CD14-positive monocyte (primary cell): ENCODE measurements around the gene KIF3B. TPM values are rescaled to one million over a fixed set of nuclear protein-coding genes. Genes with fewer than 3 reads are reported as not detected.
"Not testable (repeated sequence)": the region's sequence is repeated elsewhere in the genome, so short reads cannot be mapped to it uniquely, and the experiment has no call there.

Source experiments
- DNase-seq, 3 donors: peaks; one replicate each; pipeline ENCODE4 v3.0.0-alpha.2; 2011 to 2022
- H2AFZ ChIP-seq: 2 replicates; pipeline ENCODE4 v1.6.0; 2012; ENCODE audit warnings: mild to moderate bottlenecking, low read depth, low read length, inconsistent platforms; ENCODE audit not compliant: insufficient read depth, poor library complexity, severe bottlenecking
- H3K27ac ChIP-seq, 2 donors: 1 replicate in 1 of 2; 2 replicates in 1 of 2; pipeline ENCODE4 v1.5.1; 2012 to 2013; ENCODE audit warnings: low read length in 2 of 2, control low read depth in 1 of 2, inconsistent platforms in 1 of 2, low read depth in 1 of 2, mild to moderate bottlenecking in 1 of 2
- H3K27me3 ChIP-seq, 2 donors: one replicate each; pipeline versions ENCODE4 v1.6.0 to v1.6.1; 2011 to 2013; ENCODE audit warnings: low read length in 2 of 2; ENCODE audit not compliant: control insufficient read depth in 2 of 2, insufficient read depth in 2 of 2
- H3K36me3 ChIP-seq, 2 donors: replicated peaks in 1 of 2; 1 replicate in 1 of 2; 2 replicates in 1 of 2; pipeline versions ENCODE4 v1.5.1 to v1.6.1; 2012 to 2013; ENCODE audit warnings: low read length in 2 of 2, control low read depth in 1 of 2, inconsistent platforms in 1 of 2, mild to moderate bottlenecking in 1 of 2; ENCODE audit not compliant: insufficient read depth in 2 of 2, control insufficient read depth in 1 of 2
- H3K4me1 ChIP-seq, 2 donors: 1 replicate in 1 of 2; 2 replicates in 1 of 2; pipeline versions ENCODE4 v1.5.1 to v1.6.1; 2012 to 2013; ENCODE audit warnings: low read length in 2 of 2, control low read depth in 1 of 2, inconsistent platforms in 1 of 2, mild to moderate bottlenecking in 1 of 2, moderate library complexity in 1 of 2; ENCODE audit not compliant: insufficient read depth in 2 of 2, control insufficient read depth in 1 of 2
- H3K4me2 ChIP-seq: replicated peaks from 2 replicates; pipeline ENCODE3; 2012; ENCODE audit warnings: low read length, moderate library complexity, mild to moderate bottlenecking; ENCODE audit not compliant: poor library complexity, severe bottlenecking; ENCODE audit errors: extremely low read depth
- H3K4me3 ChIP-seq, 3 experiments: fragments of 200-600 bp in 1 of 3; sonication (generic) in 1 of 3; replicated peaks in 1 of 3; 1 replicate in 2 of 3; 2 replicates in 1 of 3; pipeline ENCODE4 v1.5.1; 2011 to 2013; ENCODE audit warnings: low read length in 3 of 3, mild to moderate bottlenecking in 3 of 3, control low read depth in 2 of 3, low read depth in 2 of 3, inconsistent platforms in 1 of 3, moderate library complexity in 1 of 3
- H3K79me2 ChIP-seq: 2 replicates; pipeline ENCODE4 v1.6.0; 2012; ENCODE audit warnings: mild to moderate bottlenecking, control low read depth, inconsistent platforms, low read length, moderate library complexity; ENCODE audit not compliant: insufficient read depth
- H3K9ac ChIP-seq: 2 replicates; pipeline ENCODE4 v1.6.0; 2017; ENCODE audit warnings: low read length, mild to moderate bottlenecking; ENCODE audit not compliant: insufficient read depth, poor library complexity, severe bottlenecking
- H3K9me3 ChIP-seq, 2 donors: replicated peaks in 1 of 2; 1 replicate in 1 of 2; 2 replicates in 1 of 2; pipeline versions ENCODE4 v1.5.1 to v1.6.1; 2012 to 2013; ENCODE audit warnings: low read length in 2 of 2, control low read depth in 1 of 2; ENCODE audit not compliant: control insufficient read depth in 1 of 2, insufficient read depth in 1 of 2
- H4K20me1 ChIP-seq: 2 replicates; pipeline ENCODE4 v1.6.0; 2012; ENCODE audit warnings: mild to moderate bottlenecking, low read length, control low read depth, moderate library complexity; ENCODE audit not compliant: insufficient read depth
- H3K27ac Mint-ChIP-seq, 7 donors: one replicate each; pipeline ENCODE4 v1.8.0; 2020; ENCODE audit warnings: mild to moderate bottlenecking in 7 of 7, mixed read lengths in 7 of 7, moderate library complexity in 6 of 7, inconsistent platforms in 2 of 7
- H3K27me3 Mint-ChIP-seq, 3 donors: one replicate each; pipeline ENCODE4 v1.8.0; 2021 to 2022; ENCODE audit warnings: low read depth in 3 of 3, mild to moderate bottlenecking in 3 of 3, mixed read lengths in 3 of 3, moderate library complexity in 3 of 3, inconsistent platforms in 1 of 3
- H3K36me3 Mint-ChIP-seq, 2 donors: one replicate each; pipeline ENCODE4 v1.8.0; 2020; ENCODE audit warnings: mixed read lengths in 2 of 2, inconsistent platforms in 1 of 2, mild to moderate bottlenecking in 1 of 2
- H3K4me1 Mint-ChIP-seq: one replicate; pipeline ENCODE4 v1.8.0; 2020; ENCODE audit warnings: mild to moderate bottlenecking, mixed read lengths
- H3K4me3 Mint-ChIP-seq, 2 donors: one replicate each; pipeline ENCODE4 v1.8.0; 2020; ENCODE audit warnings: mild to moderate bottlenecking in 2 of 2, mixed read lengths in 2 of 2, moderate library complexity in 1 of 2
- H3K9me3 Mint-ChIP-seq, 7 donors: one replicate each; pipeline ENCODE4 v1.8.0; 2020 to 2022; ENCODE audit warnings: mixed read lengths in 7 of 7, mild to moderate bottlenecking in 6 of 7, moderate library complexity in 6 of 7, inconsistent platforms in 2 of 7
- WGBS: methylation state at CpG from one replicate; pipeline ENCODE4 v1.1.5; 2013; ENCODE audit warnings: missing lambda C conversion rate; ENCODE audit not compliant: insufficient coverage; 5-methylcytosine and 5-hydroxymethylcytosine counted together
- intact Hi-C, 2 donors: fragments of 100-400 bp; cut with micrococcal nuclease; formaldehyde crosslinking; loops; one replicate each; pipeline versions ENCODE4 v1.15.0 to v1.15.1; 2023
- polyA plus RNA-seq, 3 donors: library from polyadenylated mRNA; depleted of rRNA in 1 of 3; unstranded in 2 of 3; stranded (reverse) in 1 of 3; fragments of 300-500 nt in 2 of 3; fragments of >200 nt in 1 of 3; fragmentation: Illumina TruSeq in 2 of 3; gene quantifications; 1 replicate in 2 of 3; 2 replicates in 1 of 3; pipeline ENCODE4 v1.2.3, GENCODE V29; 2012 to 2021
- TF ChIP-seq, protein P1 (sequence below): fragments of 200-600 bp; IDR thresholded peaks from one replicate; pipeline ENCODE4 v1.8.0; 2022; ENCODE audit warnings: antibody characterized with exemption, mild to moderate bottlenecking

Gene KIF3B
- polyA plus RNA-seq, 3 donors, result 1.5 to 7.5 (median 3.4) TPM

DNA sequence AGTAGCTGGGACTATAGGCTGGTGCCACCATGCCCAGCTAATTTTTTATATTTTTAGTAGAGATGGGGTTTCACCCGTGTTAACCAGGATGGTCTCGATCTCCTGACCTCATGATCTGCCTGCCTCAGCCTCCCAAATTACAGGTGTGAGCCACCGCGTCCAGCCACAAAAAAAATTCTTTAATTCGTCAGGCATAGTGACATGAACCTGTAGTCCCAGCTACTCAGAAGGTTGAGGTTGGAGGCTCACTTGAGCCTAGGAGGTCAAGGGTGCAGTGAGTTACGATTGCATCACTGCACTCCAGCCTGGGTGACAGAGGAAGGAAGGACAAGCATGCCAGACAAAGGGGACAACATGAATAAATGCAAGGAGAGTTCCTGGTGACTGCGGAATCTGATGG is 61.2 kb downstream of the KIF3B start:
- Histone ChIP-seq H3K27ac (no peak overlapping the region), H3K4me2 (no peak overlapping the region), H4K20me1 (no peaks in the 10 kb centered on the region), H3K9ac (no peak overlapping the region), H3K4me3 (no peak overlapping the region), H3K27me3 (no peaks in the 10 kb centered on the region), H3K36me3 (no peaks in the 10 kb centered on the region), H3K79me2 (no peaks in the 10 kb centered on the region), H3K9me3 (no peaks in the 10 kb centered on the region), H2AFZ (no peak overlapping the region), H3K4me1 (peaks cover 35 to 36% of the 10 kb centered on the region in 2 donors)
- Mint-ChIP-seq H3K36me3 (peaks cover 2 to 9% of the 10 kb centered on the region in 2 donors), H3K4me1 (peaks cover 55% of the 10 kb centered on the region), H3K4me3 (no peak overlapping the region), H3K9me3 (no peaks in the 10 kb centered on the region), H3K27me3 (peaks cover 0 to 3% (median 3%) of the 10 kb centered on the region in 3 donors), H3K27ac (peak overlapping the region in 2 of 7 donors; percentile 1 to 81)
- intact Hi-C loops, result no loop called here
- WGBS, result 80% methylated on average over 5 of the region's 7 CpGs
- TF ChIP-seq, protein P1, sequence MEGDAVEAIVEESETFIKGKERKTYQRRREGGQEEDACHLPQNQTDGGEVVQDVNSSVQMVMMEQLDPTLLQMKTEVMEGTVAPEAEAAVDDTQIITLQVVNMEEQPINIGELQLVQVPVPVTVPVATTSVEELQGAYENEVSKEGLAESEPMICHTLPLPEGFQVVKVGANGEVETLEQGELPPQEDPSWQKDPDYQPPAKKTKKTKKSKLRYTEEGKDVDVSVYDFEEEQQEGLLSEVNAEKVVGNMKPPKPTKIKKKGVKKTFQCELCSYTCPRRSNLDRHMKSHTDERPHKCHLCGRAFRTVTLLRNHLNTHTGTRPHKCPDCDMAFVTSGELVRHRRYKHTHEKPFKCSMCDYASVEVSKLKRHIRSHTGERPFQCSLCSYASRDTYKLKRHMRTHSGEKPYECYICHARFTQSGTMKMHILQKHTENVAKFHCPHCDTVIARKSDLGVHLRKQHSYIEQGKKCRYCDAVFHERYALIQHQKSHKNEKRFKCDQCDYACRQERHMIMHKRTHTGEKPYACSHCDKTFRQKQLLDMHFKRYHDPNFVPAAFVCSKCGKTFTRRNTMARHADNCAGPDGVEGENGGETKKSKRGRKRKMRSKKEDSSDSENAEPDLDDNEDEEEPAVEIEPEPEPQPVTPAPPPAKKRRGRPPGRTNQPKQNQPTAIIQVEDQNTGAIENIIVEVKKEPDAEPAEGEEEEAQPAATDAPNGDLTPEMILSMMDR, result no peak
- no peak for DNase-seq

DNA sequence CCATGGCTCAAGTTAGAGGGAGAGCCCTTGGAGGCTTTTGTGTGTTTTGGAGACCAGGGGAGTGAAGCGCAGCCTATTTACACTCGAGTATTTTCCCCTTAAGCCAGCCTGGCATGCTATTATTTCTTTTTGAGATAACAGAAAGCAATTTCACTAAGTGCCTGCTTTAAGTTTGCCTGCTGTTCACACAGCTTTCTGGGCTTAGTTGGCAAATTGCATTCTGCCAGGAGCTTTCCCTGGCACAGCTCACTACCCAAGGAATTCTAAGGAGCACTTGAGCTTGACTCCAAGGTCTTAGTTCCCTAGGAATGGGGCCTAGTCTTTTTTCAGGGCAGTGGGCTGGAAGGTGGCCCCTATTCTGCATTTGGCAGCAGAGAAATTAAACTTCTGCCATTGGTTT is 61.7 kb downstream of the KIF3B start:
- no peak overlapping the region for H3K4me3 ChIP-seq
- H3K9ac ChIP-seq, result no peak overlapping the region
- Mint-ChIP-seq H3K4me1 (peaks cover 53% of the 10 kb centered on the region), H3K36me3 (peaks cover 2 to 9% of the 10 kb centered on the region in 2 donors), H3K4me3 (no peak overlapping the region), H3K27me3 (peaks cover 0 to 3% (median 3%) of the 10 kb centered on the region in 3 donors), H3K27ac (peak overlapping the region in 1 of 7 donors; percentile 81), H3K9me3 (no peaks in the 10 kb centered on the region)
- no peaks in the 10 kb centered on the region for H3K79me2 ChIP-seq
- H3K4me2 ChIP-seq, result no peak overlapping the region
- no peak overlapping the region for H2AFZ ChIP-seq
- no peaks in the 10 kb centered on the region for H3K27me3 ChIP-seq
- no peak overlapping the region for H3K27ac ChIP-seq
- WGBS, result 100% methylated on average over 2 of the region's 2 CpGs
- H3K9me3 ChIP-seq, result no peaks in the 10 kb centered on the region
- no peaks in the 10 kb centered on the region for H4K20me1 ChIP-seq
- TF ChIP-seq, protein P1, result no peak
- no peak for DNase-seq
- H3K36me3 ChIP-seq, result no peaks in the 10 kb centered on the region
- peaks cover 31 to 32% of the 10 kb centered on the region in 2 donors for H3K4me1 ChIP-seq
- intact Hi-C loops, result no loop called here

DNA sequence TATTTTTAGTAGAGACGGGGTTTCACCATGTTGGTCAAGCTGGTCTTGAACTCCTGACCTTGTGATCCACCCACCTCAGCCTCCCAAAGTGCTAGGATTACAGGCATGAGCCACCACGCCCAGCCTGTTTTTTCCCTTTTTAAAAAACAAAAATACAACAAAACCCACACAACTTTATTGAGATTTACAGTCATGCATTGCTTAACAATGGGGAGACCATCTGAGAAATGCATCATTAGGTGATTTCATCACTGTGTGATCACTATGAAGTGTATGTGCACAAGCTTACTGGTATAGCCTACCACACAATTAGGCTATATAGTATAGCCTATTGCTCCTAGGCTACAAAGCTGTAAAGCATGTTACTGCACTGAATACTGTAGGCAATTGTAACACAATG is 63.6 kb downstream of the KIF3B start:
- H3K4me2 ChIP-seq, H3K9me3 Mint-ChIP-seq, H2AFZ ChIP-seq, H3K27ac Mint-ChIP-seq, H3K36me3 Mint-ChIP-seq, H4K20me1 ChIP-seq, H3K79me2 ChIP-seq, intact Hi-C loops, H3K36me3 ChIP-seq, H3K27me3 ChIP-seq, H3K9ac ChIP-seq, H3K9me3 ChIP-seq, H3K27me3 Mint-ChIP-seq, H3K4me3 ChIP-seq, H3K4me3 Mint-ChIP-seq, H3K27ac ChIP-seq: not testable (repeated sequence)
- peak in 1 of 3 donors; percentile 33 for DNase-seq
- H3K4me1 ChIP-seq, result peaks cover 21 to 24% of the 10 kb centered on the region in 2 donors
- peaks cover 44% of the 10 kb centered on the region for H3K4me1 Mint-ChIP-seq
- no CpG with 5 or more reads among the region's 2 CpGs for WGBS
